ENCODE results near the gene UGGT1. TPM values are rescaled to one million over a fixed set of nuclear protein-coding genes. Genes with fewer than 3 reads are reported as not detected.

The UGGT1 gene
- total RNA-seq, 1 experiment from 2014 or later = 55.9 TPM

- Histone ChIP-seq H3K4me1 (ENCODE audit: insufficient read depth, low read length) (no peaks in the 10 kb centered on the region), H4K91ac (ENCODE audit: insufficient read length, low read depth, low read length) (no peak overlapping the region), H3K27me3 (ENCODE audit: insufficient read depth, low read length) (no peaks in the 10 kb centered on the region), H3K4me2 (ENCODE audit: insufficient read depth, insufficient read length, low read length) (no peak overlapping the region), H2BK5ac (ENCODE audit: insufficient read length, low read length) (no peak overlapping the region), H3K79me1 (ENCODE audit: insufficient read depth, low read depth, low read length, poor library complexity, severe bottlenecking) (no peaks in the 10 kb centered on the region), H3K9me3 (ENCODE audit: control insufficient read depth, low read depth, low read length) (no peaks in the 10 kb centered on the region), H2AK5ac (ENCODE audit: insufficient read length, low read length) (no peak overlapping the region), H2BK15ac (ENCODE audit: low read depth, low read length) (no peak overlapping the region), H3T11ph (ENCODE audit: low read length) (no peak overlapping the region), H4K5ac (ENCODE audit: insufficient read length, low read depth, low read length) (no peak overlapping the region), H3K18ac (ENCODE audit: insufficient read length, low read depth, low read length) (no peak overlapping the region), H4K20me1 (ENCODE audit: control insufficient read depth, insufficient read depth, insufficient read length) (no peaks in the 10 kb centered on the region), H3K14ac (ENCODE audit: insufficient read depth, low read length) (no peak overlapping the region), H3K23ac (ENCODE audit: insufficient read length, low read depth, low read length) (no peak overlapping the region), H3K9ac (ENCODE audit: extremely low read depth, insufficient read length, low read length) (no peak overlapping the region), H3K79me2 (ENCODE audit: insufficient read depth, low read length) (no peaks in the 10 kb centered on the region), H3K4ac (ENCODE audit: low read depth, low read length) (no peak overlapping the region), H4K8ac (replicated peaks; ENCODE audit: insufficient read length, low read depth, low read length) (no peak overlapping the region), H3K56ac (ENCODE audit: insufficient read length, low read depth, low read length) (no peak overlapping the region), H3K23me2 (ENCODE audit: insufficient read length, low read depth, low read length, poor library complexity, severe bottlenecking) (no peaks in the 10 kb centered on the region), H2BK20ac (ENCODE audit: low read depth, low read length, poor library complexity, severe bottlenecking) (no peak overlapping the region), H2BK12ac (ENCODE audit: insufficient read length, low read depth, low read length) (no peak overlapping the region), H2BK120ac (ENCODE audit: low read depth, low read length, poor library complexity, severe bottlenecking) (no peak overlapping the region), H3K27ac (ENCODE audit: insufficient read length, low read depth, low read length) (no peak overlapping the region), H2AFZ (ENCODE audit: low read length) (no peak overlapping the region)
- peaks cover 41 to 46% of the 10 kb centered on the region in 2 experiments for H3K9me3 Mint-ChIP-seq
- no CpG with 5 or more reads among the region's 3 CpGs for WGBS (ENCODE audit: extremely low coverage, insufficient read length, low lambda C conversion rate)
- H3K27ac Mint-ChIP-seq = no peak overlapping the region
- peaks cover 0 to 8% (median 2%) of the 10 kb centered on the region in 3 experiments; a peak in 6 of 7 replicates for H3K36me3 Mint-ChIP-seq (ENCODE audit: insufficient read depth in 1 of 3, low read depth in 3 of 3)
- no peak for TF ChIP-seq CTCF (conservative IDR thresholded peaks at IDR 0.05)
- no peak for DNase-seq
- H3K4me1 Mint-ChIP-seq = no peaks in the 10 kb centered on the region
- H3K27me3 Mint-ChIP-seq (ENCODE audit: low read depth) = peaks cover 20% of the 10 kb centered on the region
- no peak overlapping the region for H3K4me3 Mint-ChIP-seq
Measured at GRCh38 chr2:128206245-128206644, 115.2 kb downstream of the UGGT1 start.

All from H9 (cell line).